ENCODE measurements around the gene AHI1.

AHI1 gene

DNA sequence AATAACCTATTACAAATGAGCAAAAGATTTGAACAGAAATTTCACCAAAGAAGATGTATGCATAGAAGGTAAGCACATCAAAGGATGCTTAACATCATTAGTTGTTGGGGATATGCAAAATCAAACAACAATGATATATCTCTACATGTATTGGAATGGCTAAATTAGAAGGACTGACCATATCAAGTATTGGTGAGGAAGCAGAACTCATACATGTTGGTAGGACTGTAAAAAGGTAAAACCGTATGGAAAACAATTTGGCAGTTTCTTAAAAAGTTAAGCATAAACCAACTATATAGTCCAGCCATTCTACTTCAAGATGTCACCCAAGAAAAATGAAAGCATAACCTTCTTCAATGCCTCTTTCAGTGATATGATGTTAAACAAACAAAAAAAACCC, 202.5 kb downstream of the AHI1 start:
- no peak for DNase-seq (ENCODE audit: low read depth)

DNA sequence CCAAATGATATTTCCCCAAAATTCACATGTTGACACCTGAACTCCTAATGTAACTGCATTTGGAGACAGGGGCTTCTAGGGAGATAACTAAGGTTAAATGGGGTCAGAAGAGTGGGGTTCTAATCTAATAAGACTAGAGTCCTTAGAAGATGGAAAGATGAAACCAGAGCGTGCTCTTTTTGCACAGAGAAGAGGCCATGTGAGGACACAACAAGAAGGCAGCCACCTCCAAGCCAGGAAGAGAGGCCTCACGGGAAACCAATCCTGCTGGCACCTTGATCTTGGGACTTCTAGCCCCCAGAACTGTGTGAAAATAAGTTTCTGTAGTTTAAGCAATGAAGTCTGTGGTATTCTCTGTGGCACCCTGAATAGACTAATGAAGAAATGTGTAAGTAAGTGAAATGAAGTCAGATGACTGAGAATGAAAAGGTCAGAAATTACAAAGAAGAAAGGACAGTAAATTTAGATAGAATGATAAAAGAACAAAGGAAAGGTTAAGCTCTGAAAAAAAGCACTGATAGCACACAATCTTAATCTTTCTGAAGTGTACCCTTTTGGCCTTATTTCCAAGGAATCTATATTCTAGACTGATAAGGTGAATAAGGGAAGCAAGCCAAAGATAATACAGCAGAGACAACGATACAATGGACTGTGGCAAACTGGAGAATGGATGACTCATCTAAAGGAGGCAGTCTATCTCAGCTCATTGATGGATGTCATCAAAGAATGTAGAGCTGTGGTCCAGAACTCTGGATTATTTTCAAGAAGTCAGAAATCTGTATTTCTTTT, 206.1 kb downstream of the AHI1 start:
- DNase-seq (ENCODE audit: low read depth), result peak; percentile 45

DNA sequence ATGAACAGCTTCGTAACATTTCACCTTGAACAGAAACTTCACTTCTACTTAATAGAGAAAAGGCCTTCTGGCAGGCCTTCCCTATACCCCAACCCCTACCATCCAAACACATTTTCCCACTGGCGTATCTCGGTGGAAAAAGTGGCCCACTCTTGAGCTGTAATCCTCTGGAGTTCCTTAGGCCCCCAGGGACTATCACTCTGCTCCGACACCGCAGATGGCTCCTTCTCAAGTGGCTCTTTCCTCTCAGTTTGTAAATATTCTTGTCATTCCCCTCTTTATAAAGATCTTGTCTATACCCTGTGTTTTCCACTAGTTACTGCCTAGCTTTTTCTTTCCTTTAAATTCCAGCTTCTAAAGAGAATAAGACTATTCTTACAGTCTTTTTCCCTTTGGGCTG, 207.7 kb downstream of the AHI1 start:
- DNase-seq (ENCODE audit: low read depth), result no peak

DNA sequence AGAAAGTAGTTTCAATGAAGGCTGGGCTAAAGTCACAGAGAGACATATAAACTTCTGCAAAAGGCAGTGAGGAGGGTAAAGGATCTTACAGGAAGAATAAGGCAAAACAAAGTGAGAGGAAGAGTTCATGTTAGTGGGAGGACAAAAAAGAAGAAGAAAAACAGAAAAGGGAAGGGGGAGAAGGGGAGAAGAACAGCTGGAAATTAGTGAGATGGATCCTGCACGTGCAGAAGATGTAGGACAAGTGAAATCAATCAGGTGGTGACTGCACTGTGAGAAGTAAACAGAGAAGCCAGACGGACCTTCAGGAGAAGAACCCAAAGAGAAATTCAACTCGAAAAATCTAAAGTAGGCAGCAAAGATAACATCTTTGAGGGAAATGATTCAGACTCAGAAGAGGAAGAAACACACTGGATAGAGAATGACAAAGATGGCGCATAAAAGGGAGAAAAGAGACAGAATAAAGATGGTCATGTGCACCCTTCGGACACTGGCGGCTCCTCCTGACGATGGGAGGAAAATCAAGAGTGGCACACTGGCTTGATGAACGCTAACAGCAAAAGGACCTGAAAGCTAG, 210.5 kb downstream of the AHI1 start:
- DNase-seq (ENCODE audit: low read depth), result no peak

DNA sequence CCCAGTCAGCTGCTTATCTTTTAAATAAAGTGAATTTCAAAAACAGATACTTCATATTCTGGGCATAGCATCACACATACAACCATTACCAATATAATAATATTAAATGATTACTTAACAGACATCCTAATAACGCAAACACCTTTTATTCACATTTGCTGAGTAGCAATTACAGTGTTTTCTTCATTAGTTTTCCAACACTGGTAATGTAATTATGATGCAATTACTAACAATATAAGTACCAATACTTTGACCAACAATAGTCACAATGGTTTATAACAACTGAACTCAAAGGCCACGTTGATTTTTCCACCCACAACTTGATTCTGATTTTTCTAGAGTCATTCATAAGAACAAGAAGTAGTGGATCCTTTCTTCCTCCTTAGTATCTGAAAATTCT, 212.4 kb downstream of the AHI1 start:
- no peak for DNase-seq (ENCODE audit: low read depth)

DNA sequence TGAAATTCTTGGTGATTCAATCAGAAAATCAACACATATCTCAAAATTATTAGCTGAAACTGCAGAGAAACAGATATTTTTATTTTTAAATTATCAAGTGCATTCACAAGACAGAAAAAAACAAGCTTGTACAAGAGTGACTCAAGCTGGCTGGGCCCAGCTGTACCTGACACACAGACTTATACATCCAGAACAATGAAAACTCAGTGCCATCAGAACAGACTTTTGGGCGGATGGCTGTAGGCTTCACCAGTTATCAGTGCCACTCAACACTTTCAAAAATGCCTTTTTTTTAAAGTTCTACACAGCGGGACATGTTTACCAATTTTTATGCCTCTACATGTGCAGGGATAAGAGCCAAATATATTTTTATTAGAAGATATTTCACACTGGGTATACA, 213.6 kb downstream of the AHI1 start:
- no peak for DNase-seq (ENCODE audit: low read depth)

DNA sequence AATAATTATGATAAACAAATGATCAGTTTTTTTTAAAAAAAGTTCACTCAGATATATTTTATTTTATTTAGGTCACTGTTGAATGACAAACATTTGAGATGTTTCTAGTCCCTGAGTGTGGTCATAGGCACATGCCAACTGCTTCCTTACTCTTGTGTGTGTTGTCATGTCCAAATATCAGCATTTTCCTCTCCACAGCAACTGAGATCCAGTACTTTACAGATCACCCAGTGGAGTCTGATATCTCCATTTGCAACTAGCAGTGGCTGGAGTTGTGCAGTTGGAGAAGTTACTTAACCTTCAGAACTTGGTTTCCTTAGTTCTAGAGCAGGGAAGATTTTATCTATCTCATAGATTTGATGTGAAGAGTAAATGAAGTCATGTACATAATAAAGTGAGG, 215.1 kb downstream of the AHI1 start:
- no peak for DNase-seq (ENCODE audit: low read depth)

DNA sequence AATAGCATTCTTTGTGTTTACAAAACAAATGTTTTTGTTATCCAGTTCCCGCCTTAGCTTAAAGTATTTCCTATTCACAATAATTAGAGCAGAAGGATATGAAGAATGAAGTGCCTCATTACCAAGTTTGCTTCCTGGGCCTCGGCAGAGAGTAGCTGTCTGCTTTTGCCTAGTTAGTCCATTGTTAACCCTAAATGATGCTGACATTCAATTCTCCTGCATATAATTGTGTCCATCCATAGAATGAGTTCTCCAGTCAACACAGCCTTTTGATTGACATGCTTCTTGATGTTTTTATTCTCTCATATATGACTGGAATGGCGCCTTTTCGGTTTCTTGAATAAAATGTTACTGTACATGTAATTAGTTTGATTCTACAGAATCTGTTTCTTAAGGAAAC, 215.6 kb downstream of the AHI1 start:
- DNase-seq (ENCODE audit: low read depth), result no peak

DNA sequence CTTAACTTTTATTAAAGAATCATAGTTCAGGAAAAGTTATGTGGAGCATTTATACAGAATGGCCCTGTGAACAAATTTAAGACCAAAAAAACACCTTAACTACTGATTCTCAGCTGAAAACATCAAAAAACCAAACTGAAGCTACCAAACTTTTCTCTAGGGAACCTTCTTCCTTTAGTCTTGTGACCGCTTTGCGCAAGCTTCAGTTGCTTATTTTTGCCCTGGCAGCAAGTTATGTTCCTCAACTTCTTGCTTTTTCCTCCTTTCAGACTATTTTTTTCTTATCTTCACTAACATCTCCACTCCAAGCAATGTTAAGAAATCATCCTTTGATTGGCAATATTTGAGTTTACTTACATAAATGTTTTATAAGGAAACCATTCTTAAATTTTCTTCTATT, 216.3 kb downstream of the AHI1 start:
- DNase-seq (ENCODE audit: low read depth), result no peak

DNA sequence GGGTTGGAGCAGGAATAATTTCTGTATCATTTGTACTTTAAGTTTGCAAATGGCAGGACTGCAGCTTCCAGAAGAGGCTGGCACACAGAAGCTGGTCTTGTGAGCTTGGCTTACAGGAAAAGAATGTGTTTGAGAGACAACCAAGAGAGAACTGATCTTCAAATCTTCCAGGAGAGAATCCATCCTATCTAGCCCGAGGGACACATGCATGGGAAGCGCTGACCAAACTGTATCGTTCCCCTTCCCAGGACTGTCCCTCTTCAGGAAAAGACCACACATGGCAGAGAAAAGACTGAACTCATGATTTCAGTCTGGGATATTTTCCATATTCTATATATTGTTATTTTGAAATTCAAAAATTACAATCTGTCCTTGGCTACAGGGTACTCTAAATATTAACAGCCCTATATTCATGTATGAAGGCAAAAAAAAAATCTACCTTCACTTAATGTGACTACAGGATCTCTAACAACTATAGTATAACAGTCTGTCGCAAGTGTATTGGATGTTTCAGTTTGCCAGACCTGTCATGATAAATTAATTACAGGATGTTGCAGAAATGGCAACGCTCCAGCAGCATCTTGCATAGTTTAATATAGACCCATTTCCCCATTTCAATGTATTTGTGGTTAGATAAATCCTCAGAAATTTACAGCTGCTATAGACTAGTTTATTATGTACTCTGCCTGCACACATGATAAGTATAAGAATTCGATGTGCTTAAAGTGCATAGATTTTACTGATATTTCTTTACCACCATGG, 217.0 kb downstream of the AHI1 start:
- peak; percentile 36 for DNase-seq (ENCODE audit: low read depth)

DNA sequence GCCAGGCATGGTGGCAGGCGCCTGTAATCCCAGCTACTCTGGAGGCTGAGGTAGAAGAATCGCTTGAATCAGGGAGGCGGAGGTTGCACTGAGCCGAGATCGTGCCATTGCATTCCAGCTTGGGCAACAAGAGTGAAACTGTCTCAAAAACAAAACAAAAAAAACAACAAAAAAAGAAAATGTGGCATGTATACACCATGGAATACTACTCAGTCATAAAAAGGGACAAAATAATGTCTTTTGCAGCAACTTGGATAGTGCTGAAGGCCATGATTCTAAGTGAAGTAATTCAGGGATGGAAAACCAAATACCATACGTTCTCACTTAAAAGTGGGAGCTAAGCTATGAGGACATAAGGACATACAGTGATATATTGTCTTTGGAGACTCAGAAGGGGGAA, 220.1 kb downstream of the AHI1 start:
- no peak for DNase-seq (ENCODE audit: low read depth)

DNA sequence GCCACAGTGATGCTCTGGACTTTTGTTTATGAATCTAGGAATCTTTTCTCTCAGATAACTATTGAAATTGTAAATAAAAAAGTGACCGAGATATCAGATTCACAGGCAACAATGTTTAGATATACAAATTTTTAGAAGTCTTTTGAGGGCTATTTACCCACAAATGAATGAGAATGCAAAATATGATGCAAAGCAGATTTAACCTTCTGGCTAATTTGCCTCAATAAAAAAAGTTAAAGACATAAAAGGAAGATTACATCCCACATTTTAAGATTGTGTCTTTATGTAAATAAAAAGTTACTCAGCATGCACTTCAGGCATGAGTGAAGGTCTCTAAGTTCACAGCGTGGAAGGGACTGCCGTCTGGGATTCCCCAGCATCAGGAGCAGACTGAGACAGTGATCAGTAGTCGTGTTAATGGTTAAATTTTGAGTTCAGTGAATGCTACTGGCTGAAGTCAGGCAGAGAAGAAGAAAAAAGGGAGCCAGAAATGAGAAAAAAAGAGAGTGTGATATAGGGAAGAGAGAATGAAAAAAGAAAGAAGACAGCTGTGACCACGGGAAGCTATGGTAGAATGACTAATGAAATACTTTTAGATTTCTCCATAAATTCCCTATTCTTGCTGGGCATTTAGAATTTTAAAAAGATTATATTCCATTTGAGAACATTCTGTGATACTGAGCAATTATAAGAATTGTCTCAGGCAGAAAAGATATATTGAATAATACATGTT, 222.8 kb downstream of the AHI1 start:
- DNase-seq (ENCODE audit: low read depth), result no peak

DNA sequence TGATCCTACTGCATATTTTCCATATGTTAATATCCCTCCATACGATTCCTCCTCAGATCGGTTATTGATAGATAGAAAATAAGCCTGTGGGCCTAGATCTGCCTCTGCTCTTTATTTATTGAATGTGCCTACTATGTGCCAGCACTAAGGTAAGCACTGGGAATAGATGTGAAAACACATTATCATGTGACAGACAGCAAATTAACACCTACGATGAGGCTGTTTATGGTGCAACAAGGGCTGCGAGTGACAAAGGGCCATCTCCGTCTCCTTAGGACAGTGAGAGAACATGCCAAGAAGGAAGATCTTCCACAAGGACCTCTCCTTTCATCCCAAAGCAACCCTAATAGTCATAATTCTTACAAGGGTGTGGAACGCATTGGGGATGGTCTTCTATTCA, 225.9 kb downstream of the AHI1 start:
- no peak for DNase-seq (ENCODE audit: low read depth)

DNA sequence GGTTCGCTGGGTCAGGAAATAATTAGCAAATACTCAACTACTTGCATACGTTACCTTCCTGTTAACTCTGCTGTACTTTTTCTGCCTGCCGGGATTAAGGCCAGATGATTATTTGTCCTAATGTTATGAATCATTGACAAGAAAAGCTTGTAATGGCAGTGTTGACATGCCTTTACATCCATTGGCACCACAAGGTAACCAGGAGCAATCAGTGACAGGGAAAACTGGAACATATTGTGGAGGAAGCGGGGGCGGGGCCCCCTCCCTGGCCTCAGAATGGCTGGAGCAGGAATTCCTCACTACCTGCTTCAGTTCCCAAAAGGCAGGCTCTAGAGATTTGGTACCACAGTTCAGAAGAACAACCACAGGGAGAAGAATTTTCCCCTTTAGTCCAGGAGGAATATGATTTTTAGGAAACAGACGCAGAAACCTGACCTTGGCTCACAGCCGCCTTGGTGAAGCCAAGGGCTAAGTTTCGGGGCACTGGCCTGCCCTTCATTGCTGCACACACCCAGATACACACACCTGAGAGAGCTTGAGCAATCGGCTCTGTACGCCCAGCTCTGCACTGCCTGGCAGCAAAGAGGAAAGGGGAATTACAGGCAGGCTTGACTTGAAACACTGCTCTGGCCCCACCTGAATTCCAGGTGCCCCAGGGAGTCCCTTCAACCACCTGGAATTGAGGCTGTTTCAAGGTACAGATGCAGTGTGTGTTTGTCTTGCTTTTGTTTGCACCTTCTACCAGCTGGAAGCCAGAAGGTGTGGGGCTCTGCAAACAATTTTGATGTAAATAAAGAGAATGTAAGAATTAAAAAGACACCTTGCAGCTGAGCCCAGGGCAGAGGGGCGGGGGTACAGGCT, 226.6 kb downstream of the AHI1 start:
- no peak for DNase-seq (ENCODE audit: low read depth)

DNA sequence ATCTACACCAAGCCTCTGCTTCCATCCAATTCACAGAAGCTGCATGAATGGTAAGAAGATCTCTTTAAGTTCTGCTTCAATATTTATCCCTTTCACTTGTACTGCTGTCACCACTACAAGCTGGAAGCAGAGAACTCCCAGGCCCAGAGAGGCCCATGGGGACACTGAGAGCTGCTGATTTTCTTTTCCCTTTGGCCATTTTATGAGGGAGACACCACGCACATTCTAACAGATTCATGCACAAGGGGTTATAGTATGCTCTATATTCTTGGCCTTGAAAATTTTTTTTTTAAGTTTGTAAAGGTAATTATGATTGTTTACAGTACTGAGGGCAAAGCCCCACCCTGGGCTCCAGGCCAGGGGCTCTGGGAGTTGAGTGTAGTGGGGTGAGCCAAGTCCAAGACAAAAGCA, 228.1 kb downstream of the AHI1 start:
- no peak for DNase-seq (ENCODE audit: low read depth)

DNA sequence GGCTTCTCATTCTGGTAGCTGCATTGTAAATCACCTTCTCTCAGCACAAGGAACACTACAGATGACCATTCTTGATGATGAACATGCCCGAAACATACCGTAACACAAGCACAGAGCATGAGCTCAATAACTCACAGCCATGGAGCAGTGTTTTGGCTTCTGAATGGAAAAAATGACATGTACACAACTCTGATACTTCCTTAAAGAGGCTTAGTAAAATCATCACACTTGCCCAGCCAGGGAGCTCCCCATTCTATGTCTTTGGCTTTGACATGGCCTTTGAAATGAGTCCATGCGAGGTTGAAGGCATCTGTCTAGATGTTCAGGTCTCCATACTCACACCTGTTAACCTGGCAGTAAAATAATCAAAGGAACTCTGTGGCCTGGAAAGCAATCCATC, 228.8 kb downstream of the AHI1 start:
- no peak for DNase-seq (ENCODE audit: low read depth)

DNA sequence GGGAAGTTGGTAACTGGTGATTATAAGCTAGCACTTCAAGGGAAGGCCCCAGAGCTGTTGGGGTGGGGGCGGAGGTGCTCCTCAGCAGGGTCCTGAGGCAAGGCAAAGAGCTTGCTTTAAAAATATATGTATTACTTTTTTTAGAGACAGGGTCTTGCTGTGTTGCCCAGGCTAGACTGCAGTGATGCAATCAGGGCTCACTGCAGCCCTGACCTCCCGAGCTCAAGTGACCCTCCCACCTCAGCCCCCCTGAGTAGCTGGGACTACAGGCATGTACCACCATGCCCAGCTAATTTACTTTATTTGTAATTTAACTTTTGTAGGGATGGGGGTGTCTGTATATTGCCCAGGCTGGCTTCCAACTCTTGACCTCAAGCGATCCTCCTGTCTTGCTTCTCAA, 229.3 kb downstream of the AHI1 start:
- DNase-seq (ENCODE audit: low read depth), result no peak

DNA sequence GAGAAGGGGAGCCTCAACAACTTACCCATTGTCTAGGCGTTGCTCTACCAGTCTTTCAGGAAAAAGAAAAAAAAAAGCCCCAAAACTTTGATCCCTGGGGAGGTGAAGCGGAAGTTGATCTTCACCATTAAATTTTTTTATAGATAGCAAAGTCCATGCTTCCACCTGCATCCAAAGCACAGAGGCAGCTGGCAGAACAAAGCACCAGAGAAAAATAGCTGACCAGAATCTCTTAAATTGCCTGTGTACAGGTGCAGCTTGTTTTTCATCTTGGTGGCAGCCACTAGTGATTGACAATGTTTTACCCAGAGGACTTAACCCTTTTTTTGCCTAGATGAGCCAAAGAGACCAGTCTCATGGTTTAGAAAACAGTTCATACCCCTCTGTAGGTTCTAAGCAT, 230.5 kb downstream of the AHI1 start:
- no peak for DNase-seq (ENCODE audit: low read depth)

DNA sequence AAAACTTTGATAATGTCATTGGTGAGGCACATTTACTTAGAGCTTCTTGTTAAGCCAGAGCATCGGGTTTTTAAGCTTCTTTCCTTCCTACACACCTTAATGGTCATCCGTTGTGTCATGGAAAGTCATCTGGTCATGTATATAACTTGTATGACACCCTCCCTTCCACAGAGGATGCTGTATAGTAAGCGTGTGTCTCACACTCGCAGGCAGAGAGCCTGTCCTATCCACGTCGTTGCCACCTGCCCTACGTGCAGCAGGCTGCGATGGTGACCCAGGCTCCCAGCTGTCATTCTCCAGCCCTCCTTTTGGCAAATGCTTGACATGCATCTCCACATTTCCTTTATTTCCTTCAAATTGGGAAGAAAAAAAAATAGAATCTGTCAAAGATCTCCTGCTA, 230.9 kb downstream of the AHI1 start:
- no peak for DNase-seq (ENCODE audit: low read depth)

DNA sequence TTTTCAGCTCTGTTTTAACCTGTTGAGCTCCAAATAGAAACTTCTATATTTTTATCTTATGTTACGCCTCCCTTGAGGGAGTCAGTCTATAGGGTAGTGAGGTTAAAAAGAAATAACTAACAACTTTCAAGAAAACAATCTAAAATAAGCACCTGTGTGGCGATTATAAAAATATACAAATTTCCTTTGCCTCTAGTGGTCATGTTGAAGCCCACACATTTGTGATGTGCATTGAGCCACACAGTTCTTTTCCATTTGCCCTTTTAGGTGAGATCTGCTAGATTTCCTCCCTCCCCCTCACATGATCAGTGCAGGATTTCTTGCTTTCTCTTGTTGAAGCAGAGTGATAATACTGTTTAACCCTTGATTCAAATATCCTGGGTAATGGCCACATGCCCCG, 232.3 kb downstream of the AHI1 start:
- no peak for DNase-seq (ENCODE audit: low read depth)

DNA sequence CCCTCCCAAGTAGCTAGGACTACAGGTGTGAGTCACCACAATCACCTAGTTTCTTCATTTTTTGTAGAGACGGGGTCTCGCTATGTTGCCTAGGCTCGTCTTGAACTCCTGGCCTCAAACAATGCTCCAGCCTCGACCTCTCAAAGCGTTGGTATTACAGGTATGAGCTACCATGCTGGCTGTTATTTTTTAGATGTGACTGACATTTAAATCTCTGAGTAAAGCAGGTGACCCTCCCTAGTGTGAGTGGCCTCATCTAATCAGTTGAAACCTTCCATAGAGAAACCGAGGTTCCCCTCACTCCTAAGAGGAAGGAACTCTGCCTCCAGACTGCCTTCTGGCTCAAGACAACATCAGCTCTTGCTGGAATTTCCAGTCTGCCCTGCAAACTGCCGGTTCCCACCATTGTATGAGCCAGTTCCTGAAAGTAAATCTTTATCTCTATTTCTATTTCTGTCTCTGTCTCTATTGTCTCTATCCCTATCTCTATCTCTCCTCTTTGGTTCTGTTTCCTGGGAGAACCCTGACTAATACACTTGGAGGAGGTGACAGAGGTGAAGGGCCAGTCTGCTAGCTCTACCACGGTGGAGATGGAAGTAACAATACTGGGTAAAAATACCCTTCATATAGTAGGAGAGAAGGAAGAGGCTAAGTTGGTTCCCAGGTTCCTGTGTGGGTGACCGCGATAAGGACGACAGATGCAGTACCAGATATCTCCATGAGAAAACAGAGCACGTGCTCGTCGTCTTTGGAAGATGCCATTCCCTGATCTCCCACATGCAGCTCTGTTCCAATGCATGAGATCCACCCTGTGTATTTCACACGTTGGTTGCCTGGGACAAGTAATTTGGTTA, 235.4 kb downstream of the AHI1 start:
- no peak for DNase-seq (ENCODE audit: low read depth)
